Stimulated activated CD4-positive, alpha-beta T cell treated with anti-CD3 and anti-CD28 coated beads, Interleukin-2, amount 100 ng/mL, for 24 hours (primary cell): ENCODE data around the gene MYOF.
"Not testable (repeated sequence)": the region's sequence is repeated elsewhere in the genome, so short reads cannot be mapped to it uniquely, and the experiment has no call there.

ENCODE experiments used
- DNase-seq, 2 donors: peaks; one replicate each; pipeline ENCODE4 v3.0.0-alpha.2; 2020

The MYOF gene

GRCh38 chr10:93422118-93422517 is 60.0 kb downstream of the MYOF start:
- no peak for DNase-seq

GRCh38 chr10:93420944-93421825 is 60.9 kb downstream of the MYOF start:
- no peak for DNase-seq

- no peak for DNase-seq
Observed at GRCh38 chr10:93420091-93420490, 62.0 kb downstream of the MYOF start.

- not testable (repeated sequence) for DNase-seq
Observed at GRCh38 chr10:93419016-93419415, 63.1 kb downstream of the MYOF start.

GRCh38 chr10:93417921-93418320 is 64.2 kb downstream of the MYOF start:
- DNase-seq, result no peak

GRCh38 chr10:93417266-93417665 is 64.9 kb downstream of the MYOF start:
- DNase-seq, result no peak

- no peak for DNase-seq
Observed at GRCh38 chr10:93416824-93417223, 65.3 kb downstream of the MYOF start.

- no peak for DNase-seq
Observed at GRCh38 chr10:93415693-93416092, 66.4 kb downstream of the MYOF start.

GRCh38 chr10:93413252-93413689 is 68.9 kb downstream of the MYOF start:
- DNase-seq, result peak; percentile 11 to 25

GRCh38 chr10:93412801-93413200 is 69.3 kb downstream of the MYOF start:
- no peak for DNase-seq

GRCh38 chr10:93410697-93411348 is 71.3 kb downstream of the MYOF start:
- no peak for DNase-seq

- no peak for DNase-seq
Observed at GRCh38 chr10:93408783-93409182, 73.4 kb downstream of the MYOF start.

- DNase-seq, result no peak
Observed at GRCh38 chr10:93406364-93407145, 75.6 kb downstream of the MYOF start.

- no peak for DNase-seq
Observed at GRCh38 chr10:93404048-93404354, 78.1 kb downstream of the MYOF start.

GRCh38 chr10:93403152-93404047 is 78.7 kb downstream of the MYOF start:
- DNase-seq, result no peak

GRCh38 chr10:93402192-93402591 is 79.9 kb downstream of the MYOF start:
- DNase-seq, result no peak

GRCh38 chr10:93398528-93398927 is 83.6 kb downstream of the MYOF start:
- DNase-seq, result no peak

- no peak for DNase-seq
Observed at GRCh38 chr10:93397020-93397419, 85.1 kb downstream of the MYOF start.

GRCh38 chr10:93393211-93393610 is 88.9 kb downstream of the MYOF start:
- no peak for DNase-seq

- no peak for DNase-seq
Observed at GRCh38 chr10:93392121-93392520, 90.0 kb downstream of the MYOF start.

- DNase-seq, result no peak
Observed at GRCh38 chr10:93390306-93391090, 91.6 kb downstream of the MYOF start.
